A549 treated with GW870086 at 1 μM for 4 hours (cell line): ENCODE results near the gene NRL. TPM values are rescaled to one million over a fixed set of nuclear protein-coding genes. Genes with fewer than 3 reads are reported as not detected.

ENCODE experiments used
- total RNA-seq: library from RNA; stranded (reverse); fragments of 200-300 nt; extraction: Qiagen RNA extraction; gene quantifications from 5 replicates; pipeline ENCODE4 v1.2.3, GENCODE V29; 2022; ENCODE audit warnings: low read depth

NRL gene
- 0.75 to 1.1 TPM (median 1.0 TPM) in 5 replicates for total RNA-seq

DNA sequence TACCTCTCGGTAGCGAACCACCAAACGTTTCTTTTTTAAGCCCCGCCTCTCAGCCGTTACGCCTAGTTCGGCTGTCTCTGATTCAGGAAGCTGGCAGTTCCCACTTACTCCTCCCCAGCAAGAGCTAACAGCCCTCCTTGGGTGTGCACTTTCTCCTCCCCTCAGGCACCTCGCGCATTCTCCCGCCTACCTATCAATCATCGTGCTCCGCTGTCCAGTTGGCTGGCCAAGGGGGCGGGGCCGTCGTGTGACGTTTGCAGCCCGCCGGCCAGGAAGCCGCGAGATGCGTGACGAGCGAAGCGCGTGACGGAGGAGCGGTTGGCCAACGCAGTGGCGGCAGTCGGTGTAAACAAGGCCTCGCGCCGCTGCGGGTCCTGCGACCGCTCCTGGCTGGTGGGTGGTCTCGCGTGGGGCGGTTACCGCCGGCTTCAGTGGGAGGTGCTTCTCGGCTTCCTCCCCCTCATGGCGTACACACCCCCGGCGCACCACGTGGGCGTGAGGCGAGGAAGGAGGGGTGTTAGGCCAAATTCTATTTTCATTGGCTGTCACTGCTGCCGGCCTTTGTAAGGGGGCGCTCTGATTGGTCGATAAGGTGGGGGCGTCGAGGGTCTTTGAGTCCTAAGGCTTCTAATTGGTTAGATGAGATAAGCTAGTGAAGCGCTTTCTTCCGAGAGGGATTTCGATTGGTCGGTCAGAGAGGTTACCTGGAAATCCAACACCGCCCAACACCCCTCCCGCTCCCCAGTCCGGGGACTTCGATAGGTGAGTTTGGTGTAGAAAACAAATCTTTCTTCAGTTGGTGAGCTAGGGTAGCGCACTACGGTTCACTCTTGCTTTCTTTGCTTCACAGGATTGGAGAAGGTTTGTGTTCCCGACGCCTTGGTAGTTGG, at the start of gene NRL, which contains the start of gene DCAF11:
Gene NRL (minus strand): TSS at position 418 of the 890 bp plus-strand sequence. CDS start 32,101 bp downstream, outside the sequence.
Gene DCAF11 (plus strand): TSS at position 246 of the 890 bp plus-strand sequence. CDS start 818 bp downstream, outside the sequence.

DNA sequence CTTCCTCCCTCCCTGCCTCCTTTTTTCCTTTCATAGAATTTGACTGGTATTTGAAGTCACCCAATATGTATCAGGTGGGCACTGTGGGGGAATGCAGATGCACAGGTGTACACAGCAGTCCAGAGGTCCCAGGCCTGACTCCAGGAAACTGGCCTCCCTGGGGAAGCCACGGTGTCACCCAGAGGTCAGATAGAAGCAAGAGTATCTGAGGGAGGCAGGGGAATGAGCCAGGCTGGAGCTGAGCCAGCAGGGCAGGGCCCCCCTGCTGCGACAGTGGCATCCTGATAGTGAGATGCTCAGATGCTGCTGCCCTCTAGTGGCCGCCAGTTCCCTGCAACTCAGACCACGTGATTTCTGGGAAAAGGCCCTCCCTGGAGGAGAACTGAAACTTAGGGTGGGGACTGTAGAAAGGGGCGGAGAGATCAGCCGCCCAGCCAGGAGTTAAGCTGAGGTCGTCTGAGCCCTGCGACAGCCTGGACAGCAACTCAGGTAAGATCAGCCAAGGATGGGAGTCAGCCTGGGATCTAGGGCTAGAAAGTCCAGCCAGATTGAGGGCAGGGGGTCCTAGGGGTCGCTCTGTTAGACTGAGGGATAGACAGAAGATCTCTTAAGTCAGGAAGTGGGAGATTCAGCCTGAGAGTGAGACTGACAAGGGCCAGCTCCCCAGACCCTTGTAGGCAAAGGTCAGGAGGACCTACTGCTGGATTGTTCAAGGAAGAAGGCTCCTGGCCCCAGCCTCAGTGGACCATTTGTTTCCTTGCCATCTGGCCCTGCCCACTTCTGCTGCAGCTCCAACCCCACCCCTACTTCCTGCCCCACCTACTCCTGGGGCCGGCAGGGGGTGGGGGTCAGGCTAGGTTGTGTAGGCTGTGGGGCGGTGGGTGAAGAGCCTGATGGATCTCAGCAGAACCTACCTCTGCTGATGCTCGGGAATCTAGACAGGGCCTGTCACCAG, 46.4 kb upstream of the NRL start, which contains the start of gene IRF9:
Gene IRF9 (plus strand): TSS at position 416 of the 955 bp plus-strand sequence. CDS start 880 bp downstream, outside the sequence.

DNA sequence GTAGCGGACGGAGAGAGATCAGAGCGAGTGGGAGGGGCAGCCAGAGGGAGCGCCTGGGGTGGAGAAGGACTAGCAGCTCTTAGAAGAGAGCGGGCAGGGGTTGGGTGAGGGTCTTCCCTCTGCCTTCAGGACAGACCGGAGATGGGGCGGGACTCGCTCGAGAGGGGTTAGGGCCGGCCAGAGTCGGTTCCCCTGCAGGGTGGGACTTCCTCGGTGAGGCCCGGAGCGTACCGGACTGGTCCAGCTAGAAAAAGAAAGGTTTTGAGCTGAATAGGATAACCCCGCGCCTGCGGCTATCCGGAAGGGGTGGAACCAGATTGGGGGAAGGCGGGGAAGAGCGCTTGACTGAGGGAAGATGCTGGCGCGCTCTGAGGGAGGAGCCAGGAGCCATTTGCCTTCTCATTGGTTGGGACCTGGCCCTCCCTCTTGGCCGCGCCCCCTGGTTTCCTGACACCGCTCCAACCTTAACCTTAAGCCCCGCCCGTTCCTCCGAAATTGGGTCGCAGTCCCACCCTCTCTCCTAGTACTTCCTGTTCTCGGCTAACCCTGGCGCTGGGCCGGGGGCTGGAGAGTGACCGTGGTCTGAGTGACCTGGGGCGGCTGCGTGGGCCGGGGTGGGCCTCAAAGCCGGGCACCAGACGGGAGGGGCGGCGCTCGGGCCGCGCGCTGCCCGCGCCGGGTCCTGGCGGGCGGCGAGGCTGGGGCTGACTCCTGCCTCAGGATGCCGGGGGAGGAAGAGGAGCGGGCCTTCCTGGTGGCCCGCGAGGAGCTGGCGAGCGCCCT, 32.4 kb upstream of the NRL start, which contains the start of gene RNF31:
Gene RNF31 (plus strand): TSS at position 521 of the 783 bp plus-strand sequence. CDS start 201 bp downstream, at position 722.

GRCh38 chr14:24146453-24146977, 31.8 kb upstream of the NRL start, which contains the start of gene PSME2:
Gene PSME2 (minus strand): TSS chr14:24146610. CDS start chr14:24146581, 29 bp downstream.

DNA sequence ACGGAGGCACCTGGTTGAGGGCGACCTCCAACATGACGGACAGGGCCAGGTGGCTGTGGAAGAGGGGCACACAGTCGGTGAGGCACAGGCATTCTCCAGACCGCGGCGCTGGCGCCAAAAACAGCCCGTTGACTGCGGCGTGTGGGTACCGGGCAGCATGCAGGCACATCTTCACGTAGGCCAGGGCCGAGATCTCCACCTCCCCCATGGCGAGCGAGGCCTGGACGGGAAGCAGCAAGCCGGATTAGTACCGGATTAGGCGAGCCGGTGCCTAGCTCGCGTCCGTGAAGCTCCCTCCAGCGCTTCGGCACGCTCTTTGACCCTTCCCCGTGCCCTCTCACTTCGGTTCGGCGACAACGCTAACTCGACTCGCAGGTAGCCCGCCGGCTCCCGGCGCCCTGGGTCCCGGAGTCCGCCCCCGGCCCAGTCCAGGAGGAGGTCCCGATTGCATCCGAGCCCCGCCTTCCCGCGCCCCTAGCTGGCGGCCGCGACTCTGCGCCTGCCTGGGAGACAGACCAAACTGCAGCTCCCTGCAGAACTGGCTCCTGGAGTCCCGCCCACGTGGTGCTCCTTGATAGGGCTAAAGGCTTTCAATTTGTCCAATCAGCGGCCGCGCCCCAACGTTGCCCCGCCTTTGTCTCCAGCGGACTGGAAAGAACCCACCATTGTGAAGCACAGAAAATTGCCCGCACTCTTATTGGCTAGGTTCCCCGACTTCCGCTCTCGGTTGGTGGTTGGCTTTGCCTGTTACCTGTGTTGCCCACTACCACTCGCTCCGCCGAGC, 26.5 kb upstream of the NRL start, which contains the start of gene EMC9:
Gene EMC9 (minus strand): TSS at position 495 of the 784 bp plus-strand sequence. CDS start 287 bp downstream, at position 208.

GRCh38 chr14:24135834-24136683, 21.3 kb upstream of the NRL start, which contains the start of gene PSME1:
Gene PSME1 (plus strand): TSS chr14:24136194. CDS start chr14:24136263, 69 bp downstream.

GRCh38 chr14:24130380-24130716, 15.6 kb upstream of the NRL start, which contains the start of gene FITM1:
Gene FITM1 (plus strand): TSS chr14:24130659. CDS start chr14:24131564, 905 bp downstream.

DNA sequence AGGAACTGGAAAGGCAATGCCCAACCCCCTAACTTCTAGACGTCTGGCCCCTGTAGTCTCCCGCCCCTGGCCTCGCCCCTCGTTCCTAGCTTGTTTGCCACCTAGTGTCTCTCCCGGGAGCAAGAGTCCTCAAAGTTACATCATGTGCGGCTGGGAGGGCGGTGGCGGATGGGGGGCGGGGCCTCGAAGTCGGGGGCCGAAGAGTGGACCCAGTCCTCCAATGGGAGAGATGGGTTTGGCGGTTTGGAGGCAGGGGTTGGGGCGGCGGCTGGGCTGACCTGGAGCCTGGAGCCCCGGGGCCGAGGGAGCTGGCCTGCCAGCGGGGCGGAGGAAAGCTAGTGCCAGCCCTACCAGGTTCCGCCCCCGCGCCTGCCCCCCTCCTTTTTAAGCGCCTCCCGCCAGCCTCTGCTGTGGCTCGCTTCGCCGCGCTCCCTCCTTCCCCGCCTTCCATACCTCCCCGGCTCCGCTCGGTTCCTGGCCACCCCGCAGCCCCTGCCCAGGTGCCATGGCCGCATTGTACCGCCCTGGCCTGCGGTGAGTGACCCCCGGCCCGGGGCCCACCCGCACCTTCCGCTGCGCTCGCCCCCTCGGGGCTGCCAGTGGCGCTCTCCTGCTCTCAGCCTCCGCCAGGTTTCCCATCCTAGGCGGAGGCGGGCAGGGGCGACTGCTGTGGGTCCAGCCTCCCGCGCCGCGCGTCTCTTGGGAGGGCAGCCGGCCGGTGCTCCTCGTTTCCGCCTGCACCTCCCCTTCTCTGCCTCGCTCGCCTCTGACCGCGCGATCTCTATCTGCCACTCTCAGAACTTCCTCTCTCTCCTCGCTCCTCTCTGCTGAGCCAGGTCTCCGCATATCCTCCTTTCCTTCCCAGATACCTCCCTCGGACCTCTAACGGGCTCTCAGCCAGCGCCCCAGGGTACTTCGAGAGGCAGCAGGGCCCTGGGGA, 20.6 kb downstream of the NRL start, which contains the start of gene PCK2:
Gene PCK2 (plus strand): TSS at position 411 of the 940 bp plus-strand sequence. CDS start 95 bp downstream, at position 506.

GRCh38 chr14:24071144-24071697, 43.5 kb downstream of the NRL start, which contains the start of gene CPNE6:
Gene CPNE6 (plus strand): TSS chr14:24071562. CDS start chr14:24072937, 1,375 bp downstream.

GRCh38 chr14:24051789-24052655, 62.7 kb downstream of the NRL start, which contains the start of gene CARMIL3:
Gene CARMIL3 (plus strand): TSS chr14:24052009. CDS start chr14:24052154, 145 bp downstream.

Other genes starting within 250 kb of the NRL start
- gene DHRS4, start 161.2 kb downstream of the NRL start, total RNA-seq = 43.5 to 48.5 TPM (median 45.9 TPM) in 5 replicates
- gene DHRS4L2, start 126.0 kb downstream of the NRL start, total RNA-seq = 21.5 to 34.0 TPM (median 29.9 TPM) in 5 replicates
- 0.33 to 0.75 TPM (median 0.61 TPM) in 5 replicates for gene CARMIL3, start 62.9 kb downstream of the NRL start, total RNA-seq
- 0.06 to 0.16 TPM (median 0.15 TPM) in 3 of 5 replicates, not detected in the others for gene CPNE6, start 43.4 kb downstream of the NRL start, total RNA-seq
- gene PCK2, start 20.6 kb downstream of the NRL start, total RNA-seq = 18.0 to 23.5 TPM (median 19.5 TPM) in 5 replicates
- gene DCAF11, start 172 bp downstream of the NRL start, total RNA-seq = 19.4 to 22.8 TPM (median 20.8 TPM) in 5 replicates
- 0.17 TPM in 2 of 5 replicates, not detected in the others for gene FITM1, start 15.7 kb upstream of the NRL start, total RNA-seq
- 157 to 192 TPM (median 167 TPM) in 5 replicates for gene PSME1, start 21.2 kb upstream of the NRL start, total RNA-seq
- gene EMC9, start 26.6 kb upstream of the NRL start, total RNA-seq = 47.8 to 65.7 TPM (median 59.1 TPM) in 5 replicates
- 161 to 196 TPM (median 170 TPM) in 5 replicates for gene PSME2, start 31.7 kb upstream of the NRL start, total RNA-seq
- gene RNF31, start 32.5 kb upstream of the NRL start, total RNA-seq = 20.9 to 32.8 TPM (median 29.5 TPM) in 5 replicates
- 15.3 to 20.5 TPM (median 18.1 TPM) in 5 replicates for gene IRF9, start 46.3 kb upstream of the NRL start, total RNA-seq
- gene REC8, start 57.1 kb upstream of the NRL start, total RNA-seq = 3.5 to 5.5 TPM (median 5.2 TPM) in 5 replicates
- 71.7 to 83.4 TPM (median 76.3 TPM) in 5 replicates for gene IPO4, start 73.9 kb upstream of the NRL start, total RNA-seq
- 63.4 to 67.1 TPM (median 65.5 TPM) in 5 replicates for gene TM9SF1, start 80.5 kb upstream of the NRL start, total RNA-seq
- gene TSSK4, start 90.7 kb upstream of the NRL start, total RNA-seq = not detected in 5 replicates
- gene CHMP4A, start 98.5 kb upstream of the NRL start, total RNA-seq = 76.1 to 96.4 TPM (median 81.8 TPM) in 5 replicates
- gene MDP1, start 101.1 kb upstream of the NRL start, total RNA-seq = 28.4 to 32.8 TPM (median 30.6 TPM) in 5 replicates
- 438 to 493 TPM (median 454 TPM) in 5 replicates for gene NEDD8, start 117.4 kb upstream of the NRL start, total RNA-seq
- 55.3 to 62.7 TPM (median 61.5 TPM) in 5 replicates for gene GMPR2, start 118.0 kb upstream of the NRL start, total RNA-seq
- gene TINF2, start 127.7 kb upstream of the NRL start, total RNA-seq = 31.8 to 38.3 TPM (median 37.1 TPM) in 5 replicates
- gene TGM1, start 148.2 kb upstream of the NRL start, total RNA-seq = 0.81 to 1.5 TPM (median 1.2 TPM) in 5 replicates
- gene RABGGTA, start 156.6 kb upstream of the NRL start, total RNA-seq = 16.1 to 17.8 TPM (median 17.2 TPM) in 5 replicates
- 8.1 to 13.1 TPM (median 10.3 TPM) in 5 replicates for gene DHRS1, start 184.8 kb upstream of the NRL start, total RNA-seq
- gene NOP9, start 184.9 kb upstream of the NRL start, total RNA-seq = 14.8 to 17.6 TPM (median 16.2 TPM) in 5 replicates
- gene CIDEB, start 193.0 kb upstream of the NRL start, total RNA-seq = 0.17 to 0.72 TPM (median 0.19 TPM) in 5 replicates
- 2.8 to 5.1 TPM (median 4.4 TPM) in 5 replicates for gene LTB4R2, start 195.2 kb upstream of the NRL start, total RNA-seq
- gene LTB4R, start 196.6 kb upstream of the NRL start, total RNA-seq = 3.9 to 6.3 TPM (median 5.2 TPM) in 5 replicates
- gene ADCY4, start 220.1 kb upstream of the NRL start, total RNA-seq = not detected in 5 replicates
- gene RIPK3, start 225.0 kb upstream of the NRL start, total RNA-seq = not detected in 5 replicates